CD14-positive monocyte (primary cell): ENCODE data around the gene DENND1A. TPM values are rescaled to one million over a fixed set of nuclear protein-coding genes. Genes with fewer than 3 reads are reported as not detected.

Experiments used
- DNase-seq, 3 donors: peaks; one replicate each; pipeline ENCODE4 v3.0.0-alpha.2; 2011 to 2022
- H2AFZ ChIP-seq: 2 replicates; pipeline ENCODE4 v1.6.0; 2012; ENCODE audit warnings: mild to moderate bottlenecking, low read depth, low read length, inconsistent platforms; ENCODE audit not compliant: insufficient read depth, poor library complexity, severe bottlenecking
- H3K27ac ChIP-seq, 2 donors: 1 replicate in 1 of 2; 2 replicates in 1 of 2; pipeline ENCODE4 v1.5.1; 2012 to 2013; ENCODE audit warnings: low read length in 2 of 2, control low read depth in 1 of 2, inconsistent platforms in 1 of 2, low read depth in 1 of 2, mild to moderate bottlenecking in 1 of 2
- H3K27me3 ChIP-seq, 2 donors: one replicate each; pipeline versions ENCODE4 v1.6.0 to v1.6.1; 2011 to 2013; ENCODE audit warnings: low read length in 2 of 2; ENCODE audit not compliant: control insufficient read depth in 2 of 2, insufficient read depth in 2 of 2
- H3K36me3 ChIP-seq, 2 donors: replicated peaks in 1 of 2; 1 replicate in 1 of 2; 2 replicates in 1 of 2; pipeline versions ENCODE4 v1.5.1 to v1.6.1; 2012 to 2013; ENCODE audit warnings: low read length in 2 of 2, control low read depth in 1 of 2, inconsistent platforms in 1 of 2, mild to moderate bottlenecking in 1 of 2; ENCODE audit not compliant: insufficient read depth in 2 of 2, control insufficient read depth in 1 of 2
- H3K4me1 ChIP-seq, 2 donors: 1 replicate in 1 of 2; 2 replicates in 1 of 2; pipeline versions ENCODE4 v1.5.1 to v1.6.1; 2012 to 2013; ENCODE audit warnings: low read length in 2 of 2, control low read depth in 1 of 2, inconsistent platforms in 1 of 2, mild to moderate bottlenecking in 1 of 2, moderate library complexity in 1 of 2; ENCODE audit not compliant: insufficient read depth in 2 of 2, control insufficient read depth in 1 of 2
- H3K4me2 ChIP-seq: replicated peaks from 2 replicates; pipeline ENCODE3; 2012; ENCODE audit warnings: low read length, moderate library complexity, mild to moderate bottlenecking; ENCODE audit not compliant: poor library complexity, severe bottlenecking; ENCODE audit errors: extremely low read depth
- H3K4me3 ChIP-seq, 3 experiments: fragments of 200-600 bp in 1 of 3; sonication (generic) in 1 of 3; replicated peaks in 1 of 3; 1 replicate in 2 of 3; 2 replicates in 1 of 3; pipeline ENCODE4 v1.5.1; 2011 to 2013; ENCODE audit warnings: low read length in 3 of 3, mild to moderate bottlenecking in 3 of 3, control low read depth in 2 of 3, low read depth in 2 of 3, inconsistent platforms in 1 of 3, moderate library complexity in 1 of 3
- H3K79me2 ChIP-seq: 2 replicates; pipeline ENCODE4 v1.6.0; 2012; ENCODE audit warnings: mild to moderate bottlenecking, control low read depth, inconsistent platforms, low read length, moderate library complexity; ENCODE audit not compliant: insufficient read depth
- H3K9ac ChIP-seq: 2 replicates; pipeline ENCODE4 v1.6.0; 2017; ENCODE audit warnings: low read length, mild to moderate bottlenecking; ENCODE audit not compliant: insufficient read depth, poor library complexity, severe bottlenecking
- H3K9me3 ChIP-seq, 2 donors: replicated peaks in 1 of 2; 1 replicate in 1 of 2; 2 replicates in 1 of 2; pipeline versions ENCODE4 v1.5.1 to v1.6.1; 2012 to 2013; ENCODE audit warnings: low read length in 2 of 2, control low read depth in 1 of 2; ENCODE audit not compliant: control insufficient read depth in 1 of 2, insufficient read depth in 1 of 2
- H4K20me1 ChIP-seq: 2 replicates; pipeline ENCODE4 v1.6.0; 2012; ENCODE audit warnings: mild to moderate bottlenecking, low read length, control low read depth, moderate library complexity; ENCODE audit not compliant: insufficient read depth
- H3K27ac Mint-ChIP-seq, 7 donors: one replicate each; pipeline ENCODE4 v1.8.0; 2020; ENCODE audit warnings: mild to moderate bottlenecking in 7 of 7, mixed read lengths in 7 of 7, moderate library complexity in 6 of 7, inconsistent platforms in 2 of 7
- H3K27me3 Mint-ChIP-seq, 3 donors: one replicate each; pipeline ENCODE4 v1.8.0; 2021 to 2022; ENCODE audit warnings: low read depth in 3 of 3, mild to moderate bottlenecking in 3 of 3, mixed read lengths in 3 of 3, moderate library complexity in 3 of 3, inconsistent platforms in 1 of 3
- H3K36me3 Mint-ChIP-seq, 2 donors: one replicate each; pipeline ENCODE4 v1.8.0; 2020; ENCODE audit warnings: mixed read lengths in 2 of 2, inconsistent platforms in 1 of 2, mild to moderate bottlenecking in 1 of 2
- H3K4me1 Mint-ChIP-seq: one replicate; pipeline ENCODE4 v1.8.0; 2020; ENCODE audit warnings: mild to moderate bottlenecking, mixed read lengths
- H3K4me3 Mint-ChIP-seq, 2 donors: one replicate each; pipeline ENCODE4 v1.8.0; 2020; ENCODE audit warnings: mild to moderate bottlenecking in 2 of 2, mixed read lengths in 2 of 2, moderate library complexity in 1 of 2
- H3K9me3 Mint-ChIP-seq, 7 donors: one replicate each; pipeline ENCODE4 v1.8.0; 2020 to 2022; ENCODE audit warnings: mixed read lengths in 7 of 7, mild to moderate bottlenecking in 6 of 7, moderate library complexity in 6 of 7, inconsistent platforms in 2 of 7
- CTCF ChIP-seq: fragments of 200-600 bp; IDR thresholded peaks from one replicate; pipeline ENCODE4 v1.8.0; 2022; ENCODE audit warnings: antibody characterized with exemption, mild to moderate bottlenecking
- WGBS: methylation state at CpG from one replicate; pipeline ENCODE4 v1.1.5; 2013; ENCODE audit warnings: missing lambda C conversion rate; ENCODE audit not compliant: insufficient coverage; 5-methylcytosine and 5-hydroxymethylcytosine counted together
- intact Hi-C, 2 donors: fragments of 100-400 bp; cut with micrococcal nuclease; formaldehyde crosslinking; loops; one replicate each; pipeline versions ENCODE4 v1.15.0 to v1.15.1; 2023
- polyA plus RNA-seq, 3 donors: library from polyadenylated mRNA; depleted of rRNA in 1 of 3; unstranded in 2 of 3; stranded (reverse) in 1 of 3; fragments of 300-500 nt in 2 of 3; fragments of >200 nt in 1 of 3; fragmentation: Illumina TruSeq in 2 of 3; gene quantifications; 1 replicate in 2 of 3; 2 replicates in 1 of 3; pipeline ENCODE4 v1.2.3, GENCODE V29; 2012 to 2021

Gene DENND1A
- polyA plus RNA-seq, 3 donors, result 24.8 to 73.0 (median 29.4) TPM

DNA sequence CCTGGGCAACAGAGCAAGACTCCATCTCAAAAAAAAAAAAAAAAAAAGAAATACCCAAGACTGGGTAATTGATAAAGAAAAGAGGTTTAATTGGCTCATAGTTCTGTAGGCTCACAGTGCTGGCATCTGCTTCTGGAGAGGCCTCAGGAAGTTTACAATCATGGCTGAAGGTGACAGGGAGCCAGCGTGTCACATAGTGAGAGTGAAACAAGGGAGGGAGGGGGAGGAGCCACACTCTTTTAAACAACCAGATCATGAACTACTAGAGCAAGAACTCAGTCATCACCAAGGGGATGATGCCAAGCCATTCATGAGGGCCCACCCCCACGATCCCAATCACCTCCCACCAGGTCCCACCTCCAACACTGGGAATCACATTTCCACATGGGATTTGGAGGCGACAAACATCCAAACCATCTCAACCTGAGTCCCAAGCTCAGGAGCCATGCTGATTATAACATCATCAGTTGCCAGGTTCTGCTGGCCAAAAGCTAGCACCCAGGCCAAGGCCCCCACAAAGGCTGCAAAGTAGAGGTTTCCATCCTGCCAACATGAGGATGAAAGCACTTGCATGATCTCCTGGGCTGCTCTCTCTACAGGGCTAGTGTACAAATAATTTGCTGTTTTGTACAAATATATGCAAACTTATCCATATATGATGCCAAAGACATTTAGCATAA lies 15.3 kb downstream of the DENND1A start:
- intact Hi-C loops, result no loop called here
- H3K4me3 Mint-ChIP-seq, result no peak overlapping the region

More for the DNA sequence above, 15.3 kb downstream of the DENND1A start:
- peaks cover 33% of the 10 kb centered on the region for H3K4me1 Mint-ChIP-seq
- Histone ChIP-seq H4K20me1 (peaks cover 100% of the 10 kb centered on the region), H3K27ac (no peak overlapping the region), H2AFZ (no peak overlapping the region), H3K9me3 (no peaks in the 10 kb centered on the region), H3K4me3 (no peak overlapping the region), H3K9ac (no peak overlapping the region), H3K27me3 (no peaks in the 10 kb centered on the region), H3K36me3 (peaks cover 0 to 6% of the 10 kb centered on the region in 2 donors), H3K4me2 (no peak overlapping the region), H3K79me2 (peaks cover 100% of the 10 kb centered on the region), H3K4me1 (peaks cover 10 to 11% of the 10 kb centered on the region in 2 donors)
- H3K27ac Mint-ChIP-seq, result peak overlapping the region in 1 of 7 donors; percentile 41
- H3K27me3 Mint-ChIP-seq, result no peaks in the 10 kb centered on the region
- DNase-seq, result no peak
- no peak for TF ChIP-seq CTCF
- H3K36me3 Mint-ChIP-seq, result peaks cover 17 to 57% of the 10 kb centered on the region in 2 donors
- 100% methylated on average over 2 of the region's 3 CpGs for WGBS
- no peaks in the 10 kb centered on the region for H3K9me3 Mint-ChIP-seq
